ENCODE data around the gene DIP2B. TPM values are rescaled to one million over a fixed set of nuclear protein-coding genes. Genes with fewer than 3 reads are reported as not detected.

DIP2B gene
- total and polyA plus RNA-seq, 2 of the 13 experiments (the other 11 are each of a cell fraction or from before 2014, with no cell fraction given), result 32.1 to 35.8 TPM

GRCh38 chr12:50763639-50764285, 259.0 kb downstream of the DIP2B start, which contains the start of gene ATF1 (continued):
- TF ChIP-seq POGK (CRISPR knock-in tag; conservative IDR thresholded peaks at IDR 0.05) (peak; percentile 77; the same call in 1 of the 2 replicates), ETV5 (CRISPR knock-in tag; IDR thresholded peaks at IDR 0.05; ENCODE audit: borderline replicate concordance) (peak; percentile 86), ZNF124 (CRISPR knock-in tag; IDR thresholded peaks at IDR 0.05) (peak; percentile 29; the same call in 1 of the 2 replicates), RNF2 (conservative IDR thresholded peaks at IDR 0.05; ENCODE audit: low read depth) (0 out of 2 replicates have a peak, but pooled peaks have one; percentile 49), FOXC1 (CRISPR knock-in tag; IDR thresholded peaks at IDR 0.05; ENCODE audit: borderline replicate concordance) (peak; percentile 87; the same call in 1 of the 2 replicates), NFYC (CRISPR knock-in tag; IDR thresholded peaks at IDR 0.05) (no peak), ZNF574 (CRISPR knock-in tag; IDR thresholded peaks at IDR 0.05) (peak; percentile 78), ZNF577 (CRISPR knock-in tag; IDR thresholded peaks at IDR 0.05; ENCODE audit: borderline replicate concordance, low read depth) (no peak), SRY (CRISPR knock-in tag; IDR thresholded peaks at IDR 0.05) (0 out of 2 replicates have a peak, but pooled peaks have one; percentile 48), ERF (CRISPR knock-in tag; IDR thresholded peaks at IDR 0.05) (peak; percentile 72; the same call in 1 of the 2 replicates), SMAD3 (CRISPR knock-in tag; IDR thresholded peaks at IDR 0.05) (peak; percentile 70; the same call in 1 of the 2 replicates), ZBTB8A (CRISPR knock-in tag; IDR thresholded peaks at IDR 0.05; ENCODE audit: borderline replicate concordance, low read depth) (no peak), HMGXB4 (CRISPR knock-in tag; IDR thresholded peaks at IDR 0.05; ENCODE audit: borderline replicate concordance in 1 of 2, low read depth in 1 of 2) (peak; percentile 49 to 73; a peak in 2 of 4 replicates), AHR (CRISPR knock-in tag; IDR thresholded peaks at IDR 0.05) (peak; percentile 45; the same call in 1 of the 2 replicates), ZNF430 (CRISPR knock-in tag; IDR thresholded peaks at IDR 0.05) (peak; percentile 37; the same call in 1 of the 2 replicates), MIER2 (CRISPR knock-in tag; IDR thresholded peaks at IDR 0.05) (peak; percentile 30; the same call in 1 of the 2 replicates), SRSF4 (IDR thresholded peaks at IDR 0.05; ENCODE audit: low read depth, low read length, poor library complexity, severe bottlenecking) (no peak), TERF1 (CRISPR knock-in tag; IDR thresholded peaks at IDR 0.05) (no peak)
